GM12878 (cell line): Measurements from ENCODE around the gene CDC42BPA. TPM values are rescaled to one million over a fixed set of nuclear protein-coding genes. Genes with fewer than 3 reads are reported as not detected.

Experiments
- ATAC-seq: fragments of 200-7000 bp; cut with Tn5 transposase; 3 replicates; pipeline ENCODE4 v1.9.1; 2020; ENCODE audit warnings: mild to moderate bottlenecking, moderate library complexity
- BruUV-seq: library from RNA; stranded (reverse); fragments of 400-500 nt; replicated peaks from 2 replicates; lab custom pipeline; 2021; lab: Mats Ljungman, UMichigan
- CTCF ChIA-PET: fragments of 300-600 bp; sonication (Branson Sonifier 250); formaldehyde crosslinking; extraction: SDS; loops from one replicate; lab custom pipeline; 2021; ENCODE audit warnings: inconsistent platforms; lab: Yijun Ruan, JAX
- POLR2A ChIA-PET: fragments of 350-600 bp; formaldehyde crosslinking; extraction: SDS; loops from one replicate; lab custom pipeline; 2021; ENCODE audit warnings: inconsistent platforms; lab: Charles Lee
- RAD21 ChIA-PET: fragments of 300-600 bp; sonication (Branson Sonifier 250); formaldehyde crosslinking; loops from one replicate; lab custom pipeline; 2023; ENCODE audit warnings: antibody characterized with exemption; ENCODE audit not compliant: unreplicated experiment; lab: Charles Lee
- SMC1A ChIA-PET: fragments of 300-600 bp; sonication (Branson Sonifier 250); formaldehyde crosslinking; loops from one replicate; lab custom pipeline; 2023; ENCODE audit not compliant: unreplicated experiment, uncharacterized antibody; lab: Charles Lee
- DNase-seq: peaks from one replicate; pipeline ENCODE4 v3.0.0-alpha.2; 2011; ENCODE audit warnings: low read depth, low spot score
- FAIRE-seq: peaks from 3 replicates; lab custom pipeline; 2011; peaks lifted over from hg19 to GRCh38; lab: Jason Lieb, UNC
- H2AFZ ChIP-seq: 2 replicates; pipeline ENCODE4 v1.6.0; 2011; ENCODE audit warnings: low read depth, low read length, control low read depth; ENCODE audit not compliant: control insufficient read depth
- H3K27ac ChIP-seq: 2 replicates; pipeline ENCODE4 v1.5.1; 2011; ENCODE audit warnings: control low read depth; ENCODE audit not compliant: control insufficient read depth, insufficient read depth
- H3K27me3 ChIP-seq, 2 experiments: replicated peaks in 1 of 2; 2 replicates each; pipeline versions ENCODE4 v1.6.0 to v1.6.1; 2011; ENCODE audit warnings: low read length in 1 of 2; ENCODE audit not compliant: control insufficient read depth in 2 of 2, insufficient read depth in 2 of 2
- H3K36me3 ChIP-seq, 2 experiments: 2 replicates each; pipeline ENCODE4 v1.5.1; 2011; ENCODE audit warnings: low read length in 1 of 2; ENCODE audit not compliant: control insufficient read depth in 2 of 2, insufficient read depth in 2 of 2
- H3K4me1 ChIP-seq: 2 replicates; pipeline ENCODE4 v1.6.1; 2011; ENCODE audit warnings: mild to moderate bottlenecking, low read length, moderate library complexity, mixed read lengths; ENCODE audit not compliant: control insufficient read depth, insufficient read depth
- H3K4me2 ChIP-seq: 2 replicates; pipeline ENCODE4 v1.6.0; 2011; ENCODE audit warnings: control low read depth; ENCODE audit not compliant: control insufficient read depth, insufficient read depth
- H3K4me3 ChIP-seq: fragments of 200-600 bp; sonication (generic); 2 replicates; pipeline ENCODE4 v1.5.1; 2016
- H3K79me2 ChIP-seq: 2 replicates; pipeline ENCODE4 v1.6.0; 2011; ENCODE audit warnings: low read length; ENCODE audit not compliant: control insufficient read depth, insufficient read depth
- H3K9ac ChIP-seq: 2 replicates; pipeline ENCODE4 v1.8.0; 2011; ENCODE audit warnings: low read length, control low read depth, mixed read lengths; ENCODE audit not compliant: control insufficient read depth, insufficient read depth
- H3K9me3 ChIP-seq: replicated peaks from 3 replicates; pipeline ENCODE4 v1.5.1; 2011; ENCODE audit warnings: mild to moderate bottlenecking, low read length; ENCODE audit not compliant: control insufficient read depth, insufficient read depth
- H4K20me1 ChIP-seq: 2 replicates; pipeline ENCODE4 v1.6.0; 2011; ENCODE audit not compliant: control insufficient read depth, insufficient read depth
- CBX3 ChIP-seq: fragments of 200-600 bp; sonication (generic); IDR thresholded peaks from 2 replicates; pipeline ENCODE4 v1.6.1; 2016; ENCODE audit warnings: low read depth, borderline replicate concordance
- CEBPB ChIP-seq, 2 experiments: fragments of 150-350 bp in 1 of 2; IDR thresholded peaks; 2 replicates each; pipeline ENCODE4 v1.6.1; 2012 to 2014; ENCODE audit warnings: low read depth in 2 of 2, low read length in 2 of 2, borderline replicate concordance in 1 of 2, inconsistent platforms in 1 of 2
- CUX1 ChIP-seq: IDR thresholded peaks from 2 replicates; pipeline ENCODE4 v1.6.1; 2012; ENCODE audit warnings: improper control_type of control experiment, low read depth, low read length; ENCODE audit not compliant: insufficient replicate concordance
- EZH2 ChIP-seq: IDR thresholded peaks from 2 replicates; pipeline ENCODE4 v1.6.1; 2012; ENCODE audit warnings: low read depth, mild to moderate bottlenecking, control low read depth, inconsistent platforms, low read length, borderline replicate concordance; ENCODE audit not compliant: control insufficient read depth
- POLR2A ChIP-seq: IDR thresholded peaks from 2 replicates; pipeline ENCODE4 v1.6.1; 2011; ENCODE audit warnings: low read depth, mild to moderate bottlenecking, low read length
- RELA ChIP-seq: fragments of 450-650 bp; IDR thresholded peaks from 2 replicates; pipeline ENCODE4 v1.8.0; 2014; ENCODE audit warnings: borderline replicate concordance; ENCODE audit not compliant: partially characterized antibody
- WRNIP1 ChIP-seq: IDR thresholded peaks from 2 replicates; pipeline ENCODE4 v1.6.1; 2011; ENCODE audit warnings: low read depth, low read length, improper control_type of control experiment, borderline replicate concordance
- WGBS: methylation state at CpG from one replicate; pipeline ENCODE4 v1.1.6; 2016; ENCODE audit warnings: low lambda C conversion rate; ENCODE audit not compliant: insufficient replicate concordance, insufficient coverage; ENCODE audit errors: missing lambda C conversion rate; 5-methylcytosine and 5-hydroxymethylcytosine counted together
- in situ Hi-C: fragments of 300-500 bp; cut with MboI; formaldehyde crosslinking; loops from 9 replicates; pipeline ENCODE4 v1.14.3; 2018; ENCODE audit warnings: mixed read lengths
- intact Hi-C: fragments of 100-400 bp; cut with micrococcal nuclease; formaldehyde crosslinking; loops from one replicate; pipeline ENCODE4 v1.14.2; 2022; ENCODE audit not compliant: unreplicated experiment
- polyA plus RNA-seq, 11 experiments: library from polyadenylated mRNA; depleted of rRNA in 4 of 11; unstranded in 6 of 11; stranded (reverse) in 5 of 11; fragments of >200 nt; fragmentation: Nextera tagmentation in 4 of 11; fragmentation: Illumina TruSeq in 1 of 11; extraction: Ambion mirVana in 4 of 11; extraction: Trizol in 1 of 11; gene quantifications; 1 replicate in 1 of 11; 2 replicates in 10 of 11; pipeline versions ENCODE4 v1.2.1 to v1.2.3, GENCODE V29; 2011 to 2016; ENCODE audit warnings: inconsistent platforms in 2 of 11, missing spikeins in 2 of 11, low read depth in 1 of 11
- total RNA-seq, 4 experiments: library from RNA; depleted of rRNA in 3 of 4; stranded (reverse); fragments of >200 nt in 3 of 4; fragmentation: Illumina TruSeq in 1 of 4; extraction: Trizol in 1 of 4; gene quantifications; 2 replicates each; pipeline versions ENCODE4 v1.2.1 to v1.2.3, GENCODE V29; 2013 to 2021

The CDC42BPA gene
- total and polyA plus RNA-seq, 10 of the 15 experiments (the other 5 are each of a cell fraction or from before 2014, with no cell fraction given), result 0.02 to 0.52 (median 0.10) TPM

GRCh38 chr1:227318853-227319607, 738 bp upstream of the CDC42BPA start:
- Histone ChIP-seq H3K4me3 (no peak overlapping the region), H3K36me3 (no peaks in the 10 kb centered on the region), H4K20me1 (no peaks in the 10 kb centered on the region), H3K27me3 (peaks cover 2 to 15% of the 10 kb centered on the region in 2 experiments; a peak in 3 of 4 replicates), H3K9me3 (no peaks in the 10 kb centered on the region), H3K4me1 (no peaks in the 10 kb centered on the region), H3K79me2 (no peaks in the 10 kb centered on the region), H3K9ac (no peak overlapping the region), H2AFZ (no peak overlapping the region), H3K4me2 (no peak overlapping the region), H3K27ac (no peak overlapping the region)
- no peak for ATAC-seq
- ChIA-PET SMC1A (no interaction called here), CTCF (no interaction called here), POLR2A (no interaction called here), RAD21 (no interaction called here)
- BruUV-seq, result no TSS peak
- in situ Hi-C loops, result no loop called here
- intact Hi-C loops, result no loop called here
- WGBS, result 26% methylated on average over 24 of the region's 30 CpGs
- no peak for DNase-seq
- FAIRE-seq, result no peak
- TF ChIP-seq RELA, result no peak

GRCh38 chr1:227317523-227318015, 723 bp downstream of the CDC42BPA start:
- Histone ChIP-seq H3K4me1 (no peaks in the 10 kb centered on the region), H4K20me1 (no peaks in the 10 kb centered on the region), H3K4me3 (no peak overlapping the region), H3K79me2 (no peaks in the 10 kb centered on the region), H2AFZ (no peak overlapping the region), H3K27me3 (peaks cover 2 to 15% of the 10 kb centered on the region in 2 experiments; a peak in 3 of 4 replicates), H3K36me3 (no peaks in the 10 kb centered on the region), H3K9me3 (no peaks in the 10 kb centered on the region), H3K4me2 (no peak overlapping the region), H3K27ac (no peak overlapping the region), H3K9ac (no peak overlapping the region)
- intact Hi-C loops, result no loop called here
- TF ChIP-seq EZH2 (peak; percentile 87; the same call in 1 of the 2 replicates), CUX1 (no peak), CBX3 (no peak), CEBPB (IDR thresholded peaks at IDR 0.05; ENCODE audit: borderline replicate concordance in 1 of 2, low read depth in 2 of 2, low read length in 2 of 2) (no peak), WRNIP1 (no peak), POLR2A (no peak)
- in situ Hi-C loops, result no loop called here
- BruUV-seq, result no TSS peak
- ChIA-PET SMC1A (no interaction called here), RAD21 (no interaction called here), POLR2A (no interaction called here), CTCF (no interaction called here)
- FAIRE-seq (no peak), ATAC-seq (no peak), DNase-seq (no peak)
- WGBS, result 7% methylated on average over 29 of the region's 30 CpGs
